ENCODE data around the gene ZNRF3. TPM values are rescaled to one million over a fixed set of nuclear protein-coding genes. Genes with fewer than 3 reads are reported as not detected.
"Not testable (repeated sequence)": the region's sequence is repeated elsewhere in the genome, so short reads cannot be mapped to it uniquely, and the experiment has no call there.

The ZNRF3 gene
- total RNA-seq, 1 experiment from 2014 or later, result 23.7 TPM

- Mint-ChIP-seq H3K4me1 (ENCODE audit: low read depth, unreplicated experiment) (peaks cover 7% of the 10 kb centered on the region), H3K4me3 (ENCODE audit: low read depth, unreplicated experiment) (no peak overlapping the region), H3K9me3 (ENCODE audit: low read depth, unreplicated experiment) (no peaks in the 10 kb centered on the region), H3K27ac (ENCODE audit: unreplicated experiment) (no peak overlapping the region), H3K36me3 (ENCODE audit: insufficient read depth, unreplicated experiment) (no peaks in the 10 kb centered on the region), H3K27me3 (ENCODE audit: unreplicated experiment) (peaks cover 11% of the 10 kb centered on the region)
- no TSS peak for BruUV-seq (replicated peaks)
- no peak for TF ChIP-seq CTCF (IDR thresholded peaks at IDR 0.05; ENCODE audit: unreplicated experiment)
- DNase-seq, result no peak
- CTCF ChIA-PET, result interaction anchor here (0.6 kb wide), 1 partner anchor 18 kb away, joined by 5 read pairs; no protein-coding TSS in a partner anchor
- intact Hi-C loops (cut with micrococcal nuclease; ENCODE audit: unreplicated experiment), result no loop called here
Observed at GRCh38 chr22:29080106-29080975, 197.0 kb downstream of the ZNRF3 start.

- no peak for DNase-seq
- CTCF ChIA-PET, result no interaction called here
- Mint-ChIP-seq H3K4me1 (ENCODE audit: low read depth, unreplicated experiment) (peaks cover 7% of the 10 kb centered on the region), H3K9me3 (ENCODE audit: low read depth, unreplicated experiment) (no peaks in the 10 kb centered on the region), H3K36me3 (ENCODE audit: insufficient read depth, unreplicated experiment) (no peaks in the 10 kb centered on the region), H3K4me3 (ENCODE audit: low read depth, unreplicated experiment) (no peak overlapping the region), H3K27ac (ENCODE audit: unreplicated experiment) (no peak overlapping the region), H3K27me3 (ENCODE audit: unreplicated experiment) (no peaks in the 10 kb centered on the region)
- TF ChIP-seq CTCF (IDR thresholded peaks at IDR 0.05; ENCODE audit: unreplicated experiment), result no peak
- BruUV-seq (replicated peaks), result no TSS peak
- intact Hi-C loops (cut with micrococcal nuclease; ENCODE audit: unreplicated experiment), result no loop called here
Observed at GRCh38 chr22:29081517-29082236, 198.3 kb downstream of the ZNRF3 start.

GRCh38 chr22:29082826-29083545 lies 199.6 kb downstream of the ZNRF3 start:
- no TSS peak for BruUV-seq (replicated peaks)
- CTCF ChIA-PET, result interaction anchor here (0.6 kb wide), 1 partner anchor 29 kb away, joined by 4 read pairs; no protein-coding TSS in a partner anchor
- H3K27ac Mint-ChIP-seq (ENCODE audit: unreplicated experiment), result no peak overlapping the region

GRCh38 chr22:29083576-29083932 lies 200.2 kb downstream of the ZNRF3 start:
- H3K4me3 Mint-ChIP-seq (ENCODE audit: low read depth, unreplicated experiment); H3K36me3 Mint-ChIP-seq (ENCODE audit: insufficient read depth, unreplicated experiment); H3K27me3 Mint-ChIP-seq (ENCODE audit: unreplicated experiment); BruUV-seq (replicated peaks); H3K9me3 Mint-ChIP-seq (ENCODE audit: low read depth, unreplicated experiment); CTCF ChIA-PET; DNase-seq; intact Hi-C loops (cut with micrococcal nuclease; ENCODE audit: unreplicated experiment); H3K4me1 Mint-ChIP-seq (ENCODE audit: low read depth, unreplicated experiment); H3K27ac Mint-ChIP-seq (ENCODE audit: unreplicated experiment): not testable (repeated sequence)

More at GRCh38 chr22:29082826-29083545, 199.6 kb downstream of the ZNRF3 start:
- peaks cover 7% of the 10 kb centered on the region for H3K4me1 Mint-ChIP-seq (ENCODE audit: low read depth, unreplicated experiment)
- TF ChIP-seq CTCF (IDR thresholded peaks at IDR 0.05; ENCODE audit: unreplicated experiment), result no peak
- DNase-seq, result no peak
- intact Hi-C loops (cut with micrococcal nuclease; ENCODE audit: unreplicated experiment), result no loop called here
- H3K4me3 Mint-ChIP-seq (ENCODE audit: low read depth, unreplicated experiment), result no peak overlapping the region
- no peaks in the 10 kb centered on the region for H3K27me3 Mint-ChIP-seq (ENCODE audit: unreplicated experiment)
- no peaks in the 10 kb centered on the region for H3K36me3 Mint-ChIP-seq (ENCODE audit: insufficient read depth, unreplicated experiment)
- H3K9me3 Mint-ChIP-seq (ENCODE audit: low read depth, unreplicated experiment), result no peaks in the 10 kb centered on the region

Data from Calu3 (cell line).